ENCODE data around the gene FADS2. TPM values are rescaled to one million over a fixed set of nuclear protein-coding genes. Genes with fewer than 3 reads are reported as not detected.

FADS2 gene
- total RNA-seq, 1 donor from 2014 or later: 315 TPM

DNA sequence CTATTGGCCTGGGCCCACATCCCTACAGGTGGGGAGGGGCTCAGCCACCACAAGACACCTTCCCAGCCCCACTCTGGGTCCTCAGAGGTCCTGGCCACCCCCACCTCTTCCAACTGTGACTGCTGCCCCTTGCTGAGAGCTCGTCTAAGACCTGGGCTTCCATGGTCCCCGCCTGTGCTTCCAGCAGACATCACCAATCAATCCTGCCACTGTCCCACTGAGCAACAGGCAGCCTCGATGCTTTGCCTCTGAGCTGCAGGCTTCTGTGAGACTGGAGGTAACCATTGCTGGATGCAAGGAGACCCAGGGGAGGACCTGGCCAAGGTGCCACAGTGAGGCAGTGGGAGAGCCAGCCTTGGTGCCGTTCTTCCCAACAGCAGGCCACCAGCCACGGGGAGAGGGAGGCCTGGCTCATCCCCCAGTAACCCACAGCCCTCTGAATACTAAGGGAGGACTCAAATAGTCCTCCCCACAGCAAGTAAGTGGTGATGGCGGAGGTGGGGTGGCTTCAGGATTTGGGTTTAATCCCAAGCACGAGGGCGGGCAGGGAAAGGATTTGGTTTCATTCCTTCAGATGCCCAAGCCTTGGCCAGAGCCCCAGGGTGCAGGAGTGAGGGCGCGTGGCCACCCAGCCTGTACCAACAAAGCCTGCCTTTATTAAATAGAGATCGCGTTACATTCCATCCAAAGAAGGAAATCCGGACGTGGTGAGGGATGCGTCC, 68.7 kb downstream of the FADS2 start:
- H3K9me3 Mint-ChIP-seq (ENCODE audit: low read depth): no peaks in the 10 kb centered on the region
- H3K4me1 Mint-ChIP-seq (ENCODE audit: low read depth): peaks cover 19% of the 10 kb centered on the region
- DNase-seq (ENCODE audit: low spot score): no peak
- no peak overlapping the region for H3K27ac Mint-ChIP-seq (ENCODE audit: unreplicated experiment)
- H3K36me3 Mint-ChIP-seq (ENCODE audit: low read depth): no peaks in the 10 kb centered on the region
- TF ChIP-seq, protein P1, sequence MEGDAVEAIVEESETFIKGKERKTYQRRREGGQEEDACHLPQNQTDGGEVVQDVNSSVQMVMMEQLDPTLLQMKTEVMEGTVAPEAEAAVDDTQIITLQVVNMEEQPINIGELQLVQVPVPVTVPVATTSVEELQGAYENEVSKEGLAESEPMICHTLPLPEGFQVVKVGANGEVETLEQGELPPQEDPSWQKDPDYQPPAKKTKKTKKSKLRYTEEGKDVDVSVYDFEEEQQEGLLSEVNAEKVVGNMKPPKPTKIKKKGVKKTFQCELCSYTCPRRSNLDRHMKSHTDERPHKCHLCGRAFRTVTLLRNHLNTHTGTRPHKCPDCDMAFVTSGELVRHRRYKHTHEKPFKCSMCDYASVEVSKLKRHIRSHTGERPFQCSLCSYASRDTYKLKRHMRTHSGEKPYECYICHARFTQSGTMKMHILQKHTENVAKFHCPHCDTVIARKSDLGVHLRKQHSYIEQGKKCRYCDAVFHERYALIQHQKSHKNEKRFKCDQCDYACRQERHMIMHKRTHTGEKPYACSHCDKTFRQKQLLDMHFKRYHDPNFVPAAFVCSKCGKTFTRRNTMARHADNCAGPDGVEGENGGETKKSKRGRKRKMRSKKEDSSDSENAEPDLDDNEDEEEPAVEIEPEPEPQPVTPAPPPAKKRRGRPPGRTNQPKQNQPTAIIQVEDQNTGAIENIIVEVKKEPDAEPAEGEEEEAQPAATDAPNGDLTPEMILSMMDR (IDR thresholded peaks at IDR 0.05): no peak
- H3K27me3 Mint-ChIP-seq (ENCODE audit: low read depth): no peaks in the 10 kb centered on the region
- H3K4me3 Mint-ChIP-seq (ENCODE audit: unreplicated experiment): no peak overlapping the region

DNA sequence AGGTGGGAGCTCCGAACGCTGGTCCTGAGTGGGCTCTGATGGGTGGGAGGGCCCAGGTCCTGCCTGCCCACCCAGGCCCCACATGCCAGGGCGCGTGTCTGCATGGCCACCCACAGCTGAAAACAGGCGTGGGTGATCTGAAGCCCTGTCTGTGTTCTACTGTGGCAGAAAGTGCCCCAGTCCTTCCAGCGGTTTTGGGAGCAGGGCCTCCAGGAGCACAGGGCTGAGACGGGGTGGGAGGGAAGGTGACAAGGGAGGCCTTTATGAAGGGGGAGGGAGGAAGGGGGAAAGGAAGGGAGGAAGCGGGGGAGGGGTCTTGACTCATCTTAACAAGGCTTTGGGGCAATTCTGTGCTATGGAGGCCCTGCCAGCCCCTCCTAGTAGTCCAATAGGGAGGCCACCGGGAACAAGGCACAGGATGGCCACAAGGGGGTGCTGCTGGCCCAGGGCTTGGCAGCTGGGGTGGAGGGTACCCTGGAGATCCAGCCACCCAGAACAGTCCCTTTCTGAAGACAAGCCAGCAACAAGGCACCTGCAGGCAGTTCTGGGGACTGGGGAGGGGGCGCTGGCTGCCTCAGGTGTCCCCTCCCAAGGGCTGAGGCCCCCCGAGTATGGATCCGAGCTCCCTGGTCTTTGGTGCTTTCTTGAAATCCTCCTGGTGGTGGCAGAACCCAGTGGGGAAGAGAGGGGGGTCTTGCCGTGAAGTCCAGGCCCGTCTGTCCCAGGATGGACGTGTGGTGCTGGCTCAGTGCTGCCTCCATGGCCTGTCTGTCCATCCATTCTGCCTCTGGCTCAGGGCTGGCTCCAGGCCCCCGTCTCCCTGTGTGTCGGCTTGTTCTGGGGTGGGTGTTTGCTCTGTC, 69.5 kb downstream of the FADS2 start:
- no peak overlapping the region for H3K4me3 Mint-ChIP-seq (ENCODE audit: unreplicated experiment)
- no peaks in the 10 kb centered on the region for H3K36me3 Mint-ChIP-seq (ENCODE audit: low read depth)
- H3K27ac Mint-ChIP-seq (ENCODE audit: unreplicated experiment): no peak overlapping the region
- no peaks in the 10 kb centered on the region for H3K27me3 Mint-ChIP-seq (ENCODE audit: low read depth)
- no peak for DNase-seq (ENCODE audit: low spot score)
- no peaks in the 10 kb centered on the region for H3K9me3 Mint-ChIP-seq (ENCODE audit: low read depth)
- TF ChIP-seq, protein P1 (IDR thresholded peaks at IDR 0.05): peak; percentile 91
- peaks cover 19% of the 10 kb centered on the region for H3K4me1 Mint-ChIP-seq (ENCODE audit: low read depth)

DNA sequence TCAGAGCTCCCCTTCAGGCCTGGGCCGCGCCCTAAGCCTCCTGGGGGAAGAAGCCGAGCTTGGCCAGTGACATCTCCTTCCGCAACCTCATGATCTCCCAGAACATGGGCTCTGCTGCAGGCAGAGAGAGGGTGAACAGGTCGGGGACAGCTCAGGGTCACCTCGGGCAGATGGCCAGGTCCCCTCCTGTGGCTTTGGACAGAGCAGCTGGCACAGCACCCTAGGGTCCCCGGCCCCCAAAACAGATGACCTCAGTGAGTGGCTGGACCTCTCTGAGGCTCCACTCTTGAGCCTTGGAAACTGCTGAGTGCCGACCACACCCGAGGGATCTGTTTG, 70.1 kb downstream of the FADS2 start:
- Mint-ChIP-seq H3K27ac (ENCODE audit: unreplicated experiment) (no peak overlapping the region), H3K9me3 (ENCODE audit: low read depth) (no peaks in the 10 kb centered on the region), H3K36me3 (ENCODE audit: low read depth) (peaks cover 3% of the 10 kb centered on the region), H3K27me3 (ENCODE audit: low read depth) (no peaks in the 10 kb centered on the region), H3K4me1 (ENCODE audit: low read depth) (peaks cover 15% of the 10 kb centered on the region), H3K4me3 (ENCODE audit: unreplicated experiment) (no peak overlapping the region)
- DNase-seq (ENCODE audit: low spot score): no peak
- TF ChIP-seq, protein P1 (IDR thresholded peaks at IDR 0.05): no peak

DNA sequence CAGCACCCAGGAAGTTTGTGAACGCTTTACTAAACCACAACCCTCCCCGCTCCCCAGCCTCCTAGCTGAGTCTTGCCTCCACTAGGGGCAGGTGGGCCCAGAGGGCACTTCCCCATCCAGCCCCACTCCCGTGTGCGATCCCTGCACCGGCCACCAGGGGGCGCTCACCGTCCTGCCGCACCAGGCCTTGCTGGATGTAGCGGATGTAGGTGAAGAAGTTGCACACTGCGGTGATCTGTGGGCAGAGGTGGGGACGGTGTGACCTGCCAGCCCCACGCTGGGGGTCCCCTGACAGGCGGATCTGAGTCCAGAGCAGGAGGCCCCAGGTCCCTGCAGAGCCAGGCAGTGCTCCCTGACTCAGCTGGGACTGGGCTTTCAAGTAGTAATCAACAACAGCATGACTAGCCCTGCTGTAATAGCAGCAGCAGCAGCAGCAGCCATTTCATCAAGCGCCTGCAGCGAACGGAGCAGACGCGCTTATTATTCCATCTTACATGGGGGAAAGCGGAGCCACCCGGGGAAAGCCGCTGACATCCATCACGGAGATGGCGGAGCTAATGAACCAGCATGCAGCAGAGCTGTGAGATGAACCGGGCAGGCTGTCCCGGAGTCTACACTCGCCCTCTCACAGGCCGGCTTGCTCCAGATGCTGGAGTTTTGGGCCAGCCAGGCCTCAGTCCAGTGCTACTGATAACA, 71.2 kb downstream of the FADS2 start:
- H3K4me3 Mint-ChIP-seq (ENCODE audit: unreplicated experiment): no peak overlapping the region
- DNase-seq (ENCODE audit: low spot score): no peak
- no peaks in the 10 kb centered on the region for H3K27me3 Mint-ChIP-seq (ENCODE audit: low read depth)
- H3K4me1 Mint-ChIP-seq (ENCODE audit: low read depth): peaks cover 7% of the 10 kb centered on the region
- no peaks in the 10 kb centered on the region for H3K9me3 Mint-ChIP-seq (ENCODE audit: low read depth)
- H3K27ac Mint-ChIP-seq (ENCODE audit: unreplicated experiment): no peak overlapping the region
- peaks cover 7% of the 10 kb centered on the region for H3K36me3 Mint-ChIP-seq (ENCODE audit: low read depth)
- TF ChIP-seq, protein P1 (IDR thresholded peaks at IDR 0.05): peak; percentile 99

DNA sequence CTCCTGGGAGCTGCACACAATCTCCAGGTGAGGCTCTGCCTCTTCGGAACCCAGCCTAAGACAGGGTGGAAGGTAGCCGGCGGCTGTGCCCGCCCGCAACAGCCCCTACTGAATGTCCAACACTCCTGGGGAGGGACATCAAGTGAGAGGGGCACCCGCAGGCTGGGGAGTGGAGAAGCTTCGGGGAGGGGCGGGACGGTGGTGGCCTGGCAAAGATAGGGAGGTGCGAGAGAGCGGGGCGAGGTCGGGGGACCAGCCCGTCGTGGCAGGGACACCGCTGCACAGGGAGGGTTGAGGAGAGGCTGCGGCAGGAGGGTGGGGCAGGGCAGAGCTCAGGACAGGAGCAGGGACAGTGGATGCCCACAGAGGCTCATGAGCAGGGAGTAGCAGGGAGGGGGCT, 72.2 kb downstream of the FADS2 start:
- Mint-ChIP-seq H3K4me1 (ENCODE audit: low read depth) (peaks cover 4% of the 10 kb centered on the region), H3K9me3 (ENCODE audit: low read depth) (no peaks in the 10 kb centered on the region), H3K4me3 (ENCODE audit: unreplicated experiment) (no peak overlapping the region), H3K27ac (ENCODE audit: unreplicated experiment) (no peak overlapping the region), H3K27me3 (ENCODE audit: low read depth) (no peaks in the 10 kb centered on the region), H3K36me3 (ENCODE audit: low read depth) (peaks cover 9% of the 10 kb centered on the region)
- no peak for DNase-seq (ENCODE audit: low spot score)
- TF ChIP-seq, protein P1 (IDR thresholded peaks at IDR 0.05): no peak

Data from chondrocyte (in vitro differentiated cells).